ENCODE measurements around the gene PGS1.

PGS1 gene

DNA sequence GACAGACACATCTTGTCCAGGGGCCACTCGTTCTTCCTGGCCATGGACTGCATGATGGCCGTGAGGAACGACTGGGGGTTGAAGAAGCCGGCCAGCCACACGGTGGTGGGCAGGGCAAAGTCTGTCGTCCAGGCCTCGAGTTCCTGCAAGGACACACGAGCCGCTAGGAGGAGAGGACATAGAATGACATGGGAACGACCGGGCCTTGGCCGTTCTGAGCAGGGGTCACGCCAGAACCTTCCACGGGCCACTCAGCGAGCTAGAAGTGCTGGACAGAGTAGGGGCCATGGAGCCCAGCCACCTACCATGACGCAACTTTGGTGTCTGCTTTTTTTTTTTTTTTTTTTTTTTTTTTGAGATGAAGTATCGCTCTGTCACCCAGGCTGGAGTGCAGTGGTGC lies 47.0 kb downstream of the PGS1 start:
- Histone ChIP-seq H3K4me3 (no peak overlapping the region), H3K27ac (no peak overlapping the region), H3K9me3 (ENCODE audit: low read depth, low read length) (no peaks in the 10 kb centered on the region), H3K9ac (ENCODE audit: insufficient read length) (no peak overlapping the region), H3K36me3 (ENCODE audit: insufficient read depth, low read length) (peaks cover 25% of the 10 kb centered on the region; the same call in 1 of the 2 replicates)
- no peak for DNase-seq (ENCODE audit: low read depth, low spot score)
- TF ChIP-seq EZH2 (IDR thresholded peaks at IDR 0.05), result no peak
- TF ChIP-seq POLR2AphosphoS5 (IDR thresholded peaks at IDR 0.05; ENCODE audit: borderline replicate concordance, low read depth, low read length), result no peak
- no peak for TF ChIP-seq FOXP2 (optimal IDR thresholded peaks at IDR 0.05; ENCODE audit: control extremely low read depth, extremely low read length, insufficient read depth)

DNA sequence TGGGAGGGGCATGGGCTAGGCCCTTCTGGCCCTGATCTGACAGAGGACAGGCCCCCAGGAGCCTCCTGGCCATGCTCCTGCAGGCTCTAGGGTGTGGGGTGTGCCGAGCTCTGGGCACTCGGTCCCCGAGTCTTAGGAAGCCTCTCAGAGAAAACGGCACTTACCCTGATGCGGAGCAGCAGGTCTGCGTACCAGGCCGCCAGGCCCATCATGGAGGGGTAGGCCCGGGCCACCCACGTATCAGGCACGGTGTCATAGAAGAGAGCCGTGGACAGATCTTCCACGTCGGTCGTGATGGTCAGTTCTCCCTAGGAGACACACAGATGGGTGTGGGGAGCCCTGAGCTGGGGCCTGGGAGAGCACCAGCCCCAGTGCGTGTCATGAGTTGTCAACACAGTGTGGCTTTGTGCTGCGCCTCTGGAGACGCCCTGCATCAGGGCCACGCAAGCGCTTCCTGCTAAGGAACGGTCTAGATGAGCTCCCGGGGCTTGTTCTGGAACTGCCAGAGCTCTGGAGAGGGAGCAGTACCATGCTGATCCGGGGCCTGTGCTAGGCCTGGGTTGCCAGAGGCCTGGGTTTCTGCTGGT lies 47.9 kb downstream of the PGS1 start:
- DNase-seq (ENCODE audit: low read depth, low spot score), result no peak
- Histone ChIP-seq H3K9me3 (ENCODE audit: low read depth, low read length) (no peaks in the 10 kb centered on the region), H3K9ac (ENCODE audit: insufficient read length) (no peak overlapping the region), H3K27ac (no peak overlapping the region), H3K4me3 (no peak overlapping the region), H3K36me3 (ENCODE audit: insufficient read depth, low read length) (peaks cover 18% of the 10 kb centered on the region; the same call in 1 of the 2 replicates)
- no peak for TF ChIP-seq FOXP2 (optimal IDR thresholded peaks at IDR 0.05; ENCODE audit: control extremely low read depth, extremely low read length, insufficient read depth)
- TF ChIP-seq POLR2AphosphoS5 (IDR thresholded peaks at IDR 0.05; ENCODE audit: borderline replicate concordance, low read depth, low read length), result no peak
- TF ChIP-seq EZH2 (IDR thresholded peaks at IDR 0.05), result no peak

DNA sequence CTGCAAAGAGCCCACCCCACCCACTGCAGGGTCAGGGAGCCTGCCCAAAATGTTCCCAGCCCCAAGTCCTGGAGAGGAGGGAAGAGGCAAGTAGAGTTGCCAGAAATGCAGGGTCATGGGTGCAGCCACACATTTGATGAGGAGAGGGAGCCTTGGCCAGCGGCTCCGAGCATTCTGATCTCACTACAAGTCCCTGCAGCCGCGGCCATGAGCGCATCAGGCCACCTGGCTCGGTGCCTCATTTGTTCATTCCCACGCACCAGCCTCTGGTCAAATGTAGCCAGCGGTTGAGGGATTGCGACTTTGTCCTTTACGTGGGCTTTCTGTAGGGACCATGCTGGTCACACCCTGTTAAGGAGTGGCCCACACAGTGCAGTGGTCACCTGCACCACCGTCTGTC lies 48.7 kb downstream of the PGS1 start:
- H3K36me3 ChIP-seq (ENCODE audit: insufficient read depth, low read length), result peaks cover 18% of the 10 kb centered on the region; the same call in 1 of the 2 replicates
- H3K9me3 ChIP-seq (ENCODE audit: low read depth, low read length), result no peaks in the 10 kb centered on the region

DNA sequence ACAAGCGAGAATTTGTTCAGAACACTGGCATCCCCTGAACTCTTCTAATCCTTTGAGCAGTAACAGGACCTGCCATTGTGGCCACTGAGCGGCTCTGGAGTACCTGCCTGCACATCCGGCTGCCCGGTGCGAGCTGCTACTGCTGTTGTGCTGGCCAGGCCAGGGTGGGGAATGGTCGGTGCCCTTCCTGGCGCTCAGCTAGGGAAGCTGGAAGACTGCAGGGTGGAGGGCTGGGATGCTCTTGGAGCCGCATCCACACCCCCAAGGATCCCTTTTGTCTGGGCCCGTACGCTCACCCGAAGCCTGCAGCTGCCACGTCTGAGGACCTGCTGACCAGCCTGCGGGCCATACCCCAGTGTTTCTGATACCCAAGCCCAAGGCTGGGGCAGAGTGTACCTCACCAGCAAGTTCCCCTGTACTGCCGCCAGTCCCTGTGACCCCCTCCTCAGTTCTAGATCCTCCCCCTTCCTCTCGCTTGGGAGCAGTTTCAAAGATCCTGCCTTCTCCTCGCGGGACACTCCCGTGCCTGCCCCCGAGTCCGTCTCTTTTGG lies 49.7 kb downstream of the PGS1 start:
- Histone ChIP-seq H3K27ac (no peak overlapping the region), H3K9me3 (ENCODE audit: low read depth, low read length) (no peaks in the 10 kb centered on the region), H3K9ac (ENCODE audit: insufficient read length) (no peak overlapping the region), H3K4me3 (no peak overlapping the region), H3K36me3 (ENCODE audit: insufficient read depth, low read length) (peaks cover 18% of the 10 kb centered on the region; the same call in 1 of the 2 replicates)
- TF ChIP-seq FOXP2 (optimal IDR thresholded peaks at IDR 0.05; ENCODE audit: control extremely low read depth, extremely low read length, insufficient read depth) (no peak), EZH2 (IDR thresholded peaks at IDR 0.05) (no peak), POLR2AphosphoS5 (IDR thresholded peaks at IDR 0.05; ENCODE audit: borderline replicate concordance, low read depth, low read length) (no peak)
- DNase-seq (ENCODE audit: low read depth, low spot score), result no peak

More for the DNA sequence above, 48.7 kb downstream of the PGS1 start:
- TF ChIP-seq FOXP2 (optimal IDR thresholded peaks at IDR 0.05; ENCODE audit: control extremely low read depth, extremely low read length, insufficient read depth), result no peak
- no peak for TF ChIP-seq EZH2 (IDR thresholded peaks at IDR 0.05)
- no peak for TF ChIP-seq POLR2AphosphoS5 (IDR thresholded peaks at IDR 0.05; ENCODE audit: borderline replicate concordance, low read depth, low read length)
- Histone ChIP-seq H3K27ac (no peak overlapping the region), H3K9ac (ENCODE audit: insufficient read length) (no peak overlapping the region), H3K4me3 (no peak overlapping the region)
- DNase-seq (ENCODE audit: low read depth, low spot score), result no peak

DNA sequence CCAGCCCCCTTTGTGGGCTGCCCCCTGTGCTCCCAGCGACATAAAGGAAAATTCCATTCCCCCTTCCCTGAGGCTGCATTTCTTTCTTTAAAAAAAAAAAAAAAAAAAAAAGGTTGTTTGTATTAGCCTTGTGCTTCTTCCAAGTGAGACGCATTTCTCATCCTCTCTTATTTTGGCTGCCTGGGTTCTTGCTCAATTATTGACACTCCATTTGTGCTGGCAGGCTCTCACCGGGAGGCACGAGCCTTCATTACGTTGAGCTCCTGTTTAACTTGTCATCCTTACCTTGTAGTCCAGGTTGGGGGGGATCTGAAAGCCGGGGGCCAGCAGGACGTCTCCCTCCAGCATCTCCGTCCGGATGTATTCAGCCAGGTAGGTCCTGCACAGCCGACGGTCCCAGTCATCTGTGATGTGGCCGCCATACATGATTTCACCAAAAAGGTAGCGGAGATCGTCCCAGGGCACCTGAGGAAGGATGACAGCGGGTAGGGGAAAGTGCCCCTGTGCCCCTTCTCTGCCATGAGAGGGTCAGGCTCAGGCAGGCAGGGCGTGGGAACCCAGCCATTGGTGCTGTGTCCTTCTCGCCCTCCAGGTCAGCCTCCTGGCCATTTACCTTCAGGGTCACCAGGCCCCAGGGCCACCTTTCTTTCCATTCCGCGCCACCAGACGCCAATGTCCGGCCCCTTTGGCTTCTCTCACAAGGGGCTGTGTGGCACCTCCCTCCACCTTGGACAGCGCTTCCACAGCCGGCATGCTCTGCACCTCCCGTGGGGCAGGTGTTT lies 50.6 kb downstream of the PGS1 start:
- Histone ChIP-seq H3K36me3 (ENCODE audit: insufficient read depth, low read length) (peaks cover 14% of the 10 kb centered on the region; the same call in 1 of the 2 replicates), H3K27ac (no peak overlapping the region), H3K9ac (ENCODE audit: insufficient read length) (no peak overlapping the region), H3K4me3 (no peak overlapping the region), H3K9me3 (ENCODE audit: low read depth, low read length) (no peaks in the 10 kb centered on the region)
- no peak for TF ChIP-seq FOXP2 (optimal IDR thresholded peaks at IDR 0.05; ENCODE audit: control extremely low read depth, extremely low read length, insufficient read depth)
- no peak for TF ChIP-seq POLR2AphosphoS5 (IDR thresholded peaks at IDR 0.05; ENCODE audit: borderline replicate concordance, low read depth, low read length)
- TF ChIP-seq EZH2 (IDR thresholded peaks at IDR 0.05), result no peak
- no peak for DNase-seq (ENCODE audit: low read depth, low spot score)

DNA sequence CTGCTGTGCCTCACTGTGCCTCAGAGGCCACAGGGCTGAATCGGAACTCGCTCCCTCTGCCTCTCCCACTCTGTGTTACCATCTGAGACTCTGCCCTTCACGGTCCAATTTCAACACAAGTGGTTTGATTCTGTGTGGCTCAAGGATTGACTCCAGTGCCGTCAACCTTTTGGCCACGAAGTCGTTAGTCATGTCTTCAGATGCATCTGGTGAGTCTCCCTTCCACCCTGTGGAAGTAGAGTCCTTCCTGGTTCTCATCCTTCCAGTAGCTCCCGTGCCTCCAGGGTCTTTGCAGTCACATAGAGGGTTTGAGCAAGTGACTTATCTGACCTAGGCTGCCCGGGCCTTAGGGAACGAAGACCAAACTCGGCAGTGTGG lies 51.2 kb downstream of the PGS1 start:
- TF ChIP-seq FOXP2 (optimal IDR thresholded peaks at IDR 0.05; ENCODE audit: control extremely low read depth, extremely low read length, insufficient read depth) (no peak), POLR2AphosphoS5 (IDR thresholded peaks at IDR 0.05; ENCODE audit: borderline replicate concordance, low read depth, low read length) (no peak), EZH2 (IDR thresholded peaks at IDR 0.05) (no peak)
- Histone ChIP-seq H3K9ac (ENCODE audit: insufficient read length) (no peak overlapping the region), H3K27ac (no peak overlapping the region), H3K9me3 (ENCODE audit: low read depth, low read length) (no peaks in the 10 kb centered on the region), H3K36me3 (ENCODE audit: insufficient read depth, low read length) (peaks cover 14% of the 10 kb centered on the region; the same call in 1 of the 2 replicates), H3K4me3 (no peak overlapping the region)
- no peak for DNase-seq (ENCODE audit: low read depth, low spot score)

DNA sequence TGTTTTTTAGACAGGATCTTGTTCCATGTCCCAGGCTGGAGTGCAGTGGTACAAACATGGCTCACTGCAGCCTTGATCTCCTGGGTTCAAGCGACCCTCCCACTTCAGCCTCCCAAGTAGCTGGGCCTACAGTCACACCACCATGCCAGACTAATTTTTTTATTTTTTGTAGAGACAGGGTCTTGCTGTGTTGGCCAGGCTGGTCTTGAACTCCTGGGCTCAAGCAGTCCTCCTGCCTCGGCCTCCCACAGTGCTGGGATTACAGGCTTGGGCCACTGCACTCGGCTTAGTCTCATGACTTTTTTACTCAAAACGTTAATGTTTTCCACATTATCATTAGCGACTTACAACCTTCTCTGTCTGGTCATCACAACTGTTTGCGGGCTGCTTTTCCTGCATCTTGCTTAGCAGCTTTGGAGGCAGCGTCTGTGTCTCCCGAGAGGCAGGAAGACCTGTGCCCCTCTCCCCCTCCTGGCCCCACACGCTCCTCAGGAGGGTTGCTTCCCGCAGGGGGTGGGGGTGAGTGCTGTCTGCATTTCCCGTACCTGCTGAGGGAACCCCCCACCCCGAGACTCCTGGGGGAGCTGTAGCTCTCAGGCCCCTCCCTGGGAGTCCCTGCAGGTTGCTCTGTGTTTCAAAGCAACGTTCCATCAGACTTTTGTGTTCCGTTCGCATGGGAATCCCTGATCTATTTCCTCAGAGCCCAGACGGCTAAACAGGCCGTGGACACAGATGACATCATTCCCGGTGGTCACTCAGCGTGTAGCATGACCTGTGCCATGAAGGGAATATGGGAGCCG lies 52.6 kb downstream of the PGS1 start:
- no peak for DNase-seq (ENCODE audit: low read depth, low spot score)
- H3K9ac ChIP-seq (ENCODE audit: insufficient read length), result no peak overlapping the region
- H3K27ac ChIP-seq, result no peak overlapping the region
- H3K4me3 ChIP-seq, result no peak overlapping the region
- TF ChIP-seq FOXP2 (optimal IDR thresholded peaks at IDR 0.05; ENCODE audit: control extremely low read depth, extremely low read length, insufficient read depth), result no peak
- no peak for TF ChIP-seq EZH2 (IDR thresholded peaks at IDR 0.05)
- no peak for TF ChIP-seq POLR2AphosphoS5 (IDR thresholded peaks at IDR 0.05; ENCODE audit: borderline replicate concordance, low read depth, low read length)
- no peaks in the 10 kb centered on the region for H3K9me3 ChIP-seq (ENCODE audit: low read depth, low read length)
- H3K36me3 ChIP-seq (ENCODE audit: insufficient read depth, low read length), result peaks cover 6% of the 10 kb centered on the region; the same call in 1 of the 2 replicates

DNA sequence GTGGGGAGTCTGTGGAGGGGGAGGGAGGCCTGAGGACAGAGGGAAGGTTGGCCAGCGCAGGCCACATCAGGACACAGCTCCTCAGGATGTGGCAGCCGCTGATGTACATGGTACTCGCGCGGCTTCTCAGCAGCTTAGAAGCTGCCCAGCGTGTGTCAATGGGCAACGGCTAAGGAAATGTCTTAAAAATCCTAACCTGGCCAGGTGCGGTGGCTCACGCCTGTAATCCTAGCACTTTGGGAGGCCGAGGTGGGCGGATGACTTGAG lies 53.2 kb downstream of the PGS1 start:
- peaks cover 3% of the 10 kb centered on the region; the same call in 1 of the 2 replicates for H3K36me3 ChIP-seq (ENCODE audit: insufficient read depth, low read length)
- no peak overlapping the region for H3K27ac ChIP-seq
- no peak overlapping the region for H3K9ac ChIP-seq (ENCODE audit: insufficient read length)
- H3K9me3 ChIP-seq (ENCODE audit: low read depth, low read length), result no peaks in the 10 kb centered on the region
- H3K4me3 ChIP-seq, result no peak overlapping the region
- no peak for DNase-seq (ENCODE audit: low read depth, low spot score)
- TF ChIP-seq EZH2 (IDR thresholded peaks at IDR 0.05), result no peak
